ENCODE measurements around the gene RAB26.
"Not testable (repeated sequence)": the region's sequence is repeated elsewhere in the genome, so short reads cannot be mapped to it uniquely, and the experiment has no call there.

RAB26 gene

GRCh38 chr16:2117960-2118722 lies 30.3 kb upstream of the RAB26 start:
- DNase-seq, result not testable (repeated sequence)

GRCh38 chr16:2121325-2121724 lies 27.1 kb upstream of the RAB26 start:
- not testable (repeated sequence) for DNase-seq

DNA sequence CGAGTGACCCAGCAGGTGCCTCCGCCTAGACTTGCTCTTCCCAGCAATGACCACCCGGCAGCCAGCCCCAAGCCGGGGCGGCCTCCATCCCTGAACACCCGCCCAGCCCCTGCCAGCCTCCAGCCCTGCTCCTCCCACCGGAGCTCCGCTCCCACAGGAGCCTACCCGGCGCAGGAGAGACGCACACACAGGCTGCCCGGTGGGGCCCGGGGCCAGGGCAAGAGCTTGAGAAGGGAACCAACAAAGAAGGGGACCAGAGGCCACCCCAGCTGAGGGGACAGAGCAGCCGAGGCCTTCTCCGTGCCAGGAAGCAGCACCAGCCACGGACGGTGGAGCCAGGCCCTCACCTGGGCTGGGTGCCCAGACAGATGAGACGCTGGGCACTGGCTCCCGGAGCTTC lies 26.6 kb upstream of the RAB26 start:
- no peak for DNase-seq

GRCh38 chr16:2122429-2122828 lies 26.0 kb upstream of the RAB26 start:
- no peak for DNase-seq

GRCh38 chr16:2122934-2123683 lies 25.3 kb upstream of the RAB26 start:
- DNase-seq, result not testable (repeated sequence)

DNA sequence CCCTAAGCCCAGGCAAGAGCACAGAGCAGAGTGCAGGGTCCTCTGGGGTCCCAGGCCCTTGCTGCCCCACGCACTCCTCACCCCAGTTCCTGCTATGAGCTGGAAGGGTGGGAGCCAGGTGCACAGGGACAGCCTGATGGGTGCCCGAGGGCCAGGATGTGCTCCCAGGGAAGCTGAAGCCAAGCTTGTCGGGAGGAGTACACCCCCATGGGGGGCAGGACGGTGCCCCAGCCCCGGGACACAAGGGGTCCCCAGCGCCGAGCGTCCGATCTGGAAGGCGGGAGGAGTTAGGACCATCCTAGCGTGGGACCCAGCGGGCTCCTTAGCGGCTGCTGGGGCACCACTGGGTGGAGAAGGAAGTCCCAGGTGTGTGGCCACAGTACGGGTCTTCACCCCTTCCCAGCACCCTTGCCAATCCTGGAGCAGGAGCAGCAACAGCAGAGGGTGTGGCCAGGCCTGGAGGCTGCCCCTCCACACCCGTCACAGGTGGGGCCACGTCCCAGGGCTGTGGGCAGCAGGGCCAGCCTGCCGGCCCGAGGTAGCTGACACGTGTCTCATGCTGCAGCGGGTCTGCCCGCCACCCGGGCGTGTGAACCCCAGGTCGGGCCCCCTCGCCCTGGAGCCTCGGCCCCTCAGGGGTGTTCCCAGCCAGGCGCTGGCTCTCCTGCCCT lies 24.6 kb upstream of the RAB26 start:
- not testable (repeated sequence) for DNase-seq

- DNase-seq, result not testable (repeated sequence)
Measured at GRCh38 chr16:2124377-2124693, 24.1 kb upstream of the RAB26 start.

- DNase-seq, result peak; percentile 50
Measured at GRCh38 chr16:2124694-2125444, 23.6 kb upstream of the RAB26 start.

GRCh38 chr16:2125609-2126008 lies 22.8 kb upstream of the RAB26 start:
- DNase-seq, result not testable (repeated sequence)

GRCh38 chr16:2126161-2126743 lies 22.2 kb upstream of the RAB26 start:
- DNase-seq, result not testable (repeated sequence)

GRCh38 chr16:2126928-2127556 lies 21.4 kb upstream of the RAB26 start:
- not testable (repeated sequence) for DNase-seq

GRCh38 chr16:2127630-2128280 lies 20.7 kb upstream of the RAB26 start:
- peak; percentile 28 for DNase-seq

DNA sequence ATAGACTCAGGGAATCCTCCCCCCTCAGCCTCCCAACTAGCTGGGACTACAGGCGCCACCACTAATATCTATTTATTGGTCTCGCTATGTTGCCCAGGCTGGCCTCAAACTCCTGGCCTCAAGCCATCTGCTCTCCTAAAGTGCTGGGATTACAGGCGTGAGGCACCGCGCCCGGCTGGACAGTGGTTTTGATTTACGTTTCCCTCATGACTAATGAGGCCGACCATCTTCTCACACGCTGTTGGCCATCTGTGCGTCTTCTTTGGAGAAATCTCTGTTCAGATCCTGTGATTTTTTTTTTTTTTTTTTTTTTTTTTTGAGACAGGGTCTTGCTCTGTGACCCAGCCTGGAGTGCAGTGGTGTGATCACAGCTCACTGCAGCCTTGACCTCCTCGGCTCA lies 19.2 kb upstream of the RAB26 start:
- DNase-seq, result not testable (repeated sequence)

- DNase-seq, result not testable (repeated sequence)
Measured at GRCh38 chr16:2129890-2130447, 18.5 kb upstream of the RAB26 start.

DNA sequence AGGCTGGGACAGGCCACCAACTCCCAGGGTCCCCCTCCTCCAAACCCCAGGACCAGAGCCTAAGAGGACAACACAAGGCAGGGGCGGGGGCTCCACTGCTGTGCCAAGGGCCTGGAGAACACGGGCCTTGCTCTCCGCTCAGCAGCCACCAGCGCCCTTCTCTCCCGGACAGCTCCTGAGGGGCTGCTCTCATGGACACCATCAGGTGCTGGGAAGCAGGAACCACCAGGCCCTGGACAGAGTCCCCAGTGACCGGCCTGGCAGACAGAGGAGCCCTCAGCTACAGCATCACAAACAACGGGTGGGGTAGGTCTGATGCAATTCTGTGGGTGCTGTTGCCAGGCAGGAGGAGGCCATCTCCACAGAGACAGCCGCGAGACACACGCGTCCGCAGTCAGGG lies 14.6 kb upstream of the RAB26 start:
- not testable (repeated sequence) for DNase-seq

DNA sequence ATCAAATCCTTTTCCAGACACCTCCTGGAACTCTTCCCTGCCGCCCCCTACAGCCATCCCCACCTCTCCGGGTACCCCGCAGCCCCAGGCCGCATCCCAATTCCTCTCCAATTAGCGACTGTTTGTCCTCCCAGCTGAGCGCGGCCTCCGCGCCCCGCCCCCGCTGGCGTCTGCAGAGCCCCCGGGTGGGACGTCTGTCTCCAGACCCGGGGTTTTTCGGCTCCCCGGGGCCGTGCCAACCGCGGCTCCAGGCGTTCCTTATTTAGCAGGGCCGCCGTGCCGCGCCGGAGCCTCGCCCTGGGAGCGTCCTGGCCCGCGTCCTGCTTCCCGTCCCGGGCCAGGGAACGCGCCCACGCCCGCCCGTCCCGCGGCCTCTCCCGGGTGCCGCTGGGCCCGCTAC lies 13.4 kb upstream of the RAB26 start:
- not testable (repeated sequence) for DNase-seq

GRCh38 chr16:2135770-2136490 lies 12.5 kb upstream of the RAB26 start, which contains the start of gene PKD1:
PKD1 (minus strand) TSS chr16:2135898; CDS start chr16:2135689, 209 bp downstream.
- DNase-seq, result peak; percentile 66

DNA sequence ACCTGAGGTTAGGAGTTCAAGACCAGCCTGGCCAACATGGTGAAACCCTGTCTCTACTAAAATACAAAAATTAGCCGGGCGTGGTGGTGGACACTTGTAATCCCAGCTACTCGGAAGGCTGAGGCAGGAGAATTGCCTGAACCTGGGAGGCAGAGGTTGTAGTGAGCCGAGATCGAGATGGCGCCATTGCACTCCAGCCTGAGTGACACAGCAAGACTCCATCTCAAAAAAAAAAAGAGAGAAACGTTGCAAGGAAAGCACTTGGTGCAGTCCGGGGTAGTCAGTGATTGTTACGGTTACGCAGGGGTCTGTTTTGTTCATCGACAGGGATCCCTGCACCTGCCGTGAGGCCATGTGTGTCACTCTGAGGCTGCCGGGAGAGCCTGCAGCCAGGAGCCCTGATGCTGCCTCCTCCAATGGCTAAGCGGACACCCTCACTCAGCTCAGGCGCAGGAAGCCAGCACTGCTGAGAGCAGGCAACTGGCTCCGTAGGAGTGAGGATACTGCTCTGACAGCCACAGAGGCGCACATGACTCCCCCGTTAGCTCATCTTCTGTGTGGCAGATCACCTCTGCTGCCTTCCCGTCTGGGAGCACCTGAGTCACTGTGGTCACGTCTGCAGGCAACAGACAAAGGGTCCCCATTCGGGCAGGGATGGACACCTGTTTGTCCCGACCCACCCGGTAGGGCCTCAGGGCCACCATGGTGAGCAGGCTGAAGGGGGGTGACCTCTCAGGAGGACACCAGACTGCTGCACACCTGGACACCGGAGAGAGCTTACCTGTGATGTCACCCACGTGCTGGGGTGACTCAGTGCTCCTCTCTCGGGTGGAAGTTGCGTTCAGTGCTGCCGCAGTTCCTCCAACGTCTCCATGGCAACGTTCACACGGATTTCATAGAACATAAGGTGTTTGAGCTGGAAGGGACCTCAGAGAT lies 5.2 kb upstream of the RAB26 start:
- no peak for DNase-seq

- no peak for DNase-seq
Measured at GRCh38 chr16:2143878-2144485, 4.4 kb upstream of the RAB26 start.

Data from NCI-H226 (cell line).